K562 (cell line): ENCODE data around the gene OR6S1. TPM values are rescaled to one million over a fixed set of nuclear protein-coding genes. Genes with fewer than 3 reads are reported as not detected.
A peak's percentile ranks its signal among the peaks of the same experiment; 100 is the strongest.

Experiments
- BDP1 ChIP-seq: IDR thresholded peaks from 3 replicates; pipeline ENCODE4 v1.6.1; 2011; ENCODE audit not compliant: insufficient read length, insufficient read depth
- BRD9 ChIP-seq: fragments of 450-650 bp; IDR thresholded peaks from 2 replicates; pipeline ENCODE4 v1.6.1; 2018; ENCODE audit warnings: low read depth; ENCODE audit not compliant: partially characterized antibody
- BRF1 ChIP-seq: IDR thresholded peaks from 3 replicates; pipeline ENCODE4 v1.6.1; 2011; ENCODE audit warnings: borderline replicate concordance, mild to moderate bottlenecking; ENCODE audit not compliant: insufficient read length; ENCODE audit errors: extremely low read depth
- CREB3L1 ChIP-seq: fragments of 450-650 bp; IDR thresholded peaks from 2 replicates; pipeline ENCODE4 v1.6.1; 2014; ENCODE audit warnings: low read depth, mild to moderate bottlenecking, moderate library complexity, borderline replicate concordance
- DEAF1 ChIP-seq: fragments of 450-650 bp; formaldehyde crosslinking; IDR thresholded peaks from 2 replicates; pipeline ENCODE4 v1.4.0; 2020; ENCODE audit warnings: mild to moderate bottlenecking, moderate library complexity
- ETS1 ChIP-seq: conservative IDR thresholded peaks from 2 replicates; pipeline ENCODE4 v1.6.1; 2011; ENCODE audit warnings: low read depth, mild to moderate bottlenecking, low read length; ENCODE audit not compliant: control insufficient read depth
- ETV1 ChIP-seq: fragments of 450-650 bp; conservative IDR thresholded peaks from 2 replicates; pipeline ENCODE4 v1.6.1; 2016; ENCODE audit warnings: missing genetic modification characterization, control low read depth, low read depth, missing compliant biosample characterization
- GTF3C2 ChIP-seq: IDR thresholded peaks from 3 replicates; pipeline ENCODE4 v1.6.1; 2011; ENCODE audit warnings: borderline replicate concordance, mild to moderate bottlenecking, moderate library complexity; ENCODE audit not compliant: insufficient read length; ENCODE audit errors: extremely low read depth
- JUND ChIP-seq, 2 experiments: IDR thresholded peaks; 2 replicates in 1 of 2; 3 replicates in 1 of 2; pipeline ENCODE4 v1.6.1; 2011; ENCODE audit warnings: borderline replicate concordance in 2 of 2, low read depth in 2 of 2, low read length in 2 of 2, improper control_type of control experiment in 1 of 2, missing biosample characterization in 1 of 2, missing genetic modification characterization in 1 of 2, missing genetic modification reagents in 1 of 2
- LCOR ChIP-seq: sonication (generic); formaldehyde crosslinking; IDR thresholded peaks from 2 replicates; pipeline ENCODE4 v1.8.0; 2022; ENCODE audit warnings: mild to moderate bottlenecking, missing genetic modification reagents
- MYC ChIP-seq, 2 experiments: fragments of 250-450 bp in 1 of 2; sonication (Bioruptor Pico) in 1 of 2; IDR thresholded peaks; 2 replicates each; pipeline versions ENCODE4 v1.5.1 to v1.6.1; 2012 to 2021; ENCODE audit warnings: low read depth in 2 of 2, borderline replicate concordance in 1 of 2, improper control_type of control experiment in 1 of 2, low read length in 1 of 2, mild to moderate bottlenecking in 1 of 2, moderate library complexity in 1 of 2
- MYNN ChIP-seq, 2 experiments: sonication (generic); formaldehyde crosslinking in 1 of 2; IDR thresholded peaks; 2 replicates each; pipeline versions ENCODE4 v1.5.0 to v1.6.1; 2016 to 2020; ENCODE audit warnings: antibody characterized with exemption in 1 of 2, missing genetic modification reagents in 1 of 2
- NFIC ChIP-seq: fragments of 450-650 bp; IDR thresholded peaks from 2 replicates; pipeline ENCODE4 v1.6.1; 2017; ENCODE audit warnings: mild to moderate bottlenecking, inconsistent platforms
- NRF1 ChIP-seq, 2 experiments: fragments of 450-650 bp; IDR thresholded peaks in 1 of 2; conservative IDR thresholded peaks in 1 of 2; 2 replicates each; pipeline ENCODE4 v1.6.1; 2014; ENCODE audit warnings: mild to moderate bottlenecking in 2 of 2
- POLR2H ChIP-seq: IDR thresholded peaks from 2 replicates; pipeline ENCODE4 v1.6.1; 2016; ENCODE audit warnings: missing genetic modification characterization, low read depth, mild to moderate bottlenecking, control low read depth, missing compliant biosample characterization, moderate library complexity
- ZNF311 ChIP-seq: fragments of 250-450 bp; sonication (Bioruptor Pico); IDR thresholded peaks from 2 replicates; pipeline ENCODE4 v1.4.0; 2020; ENCODE audit warnings: mild to moderate bottlenecking, moderate library complexity
- polyA plus RNA-seq, 8 experiments: library from polyadenylated mRNA; depleted of rRNA in 4 of 8; stranded (reverse) in 5 of 8; unstranded in 3 of 8; fragments of >200 nt; fragmentation: Nextera tagmentation in 2 of 8; fragmentation: Illumina TruSeq in 1 of 8; extraction: Ambion mirVana in 2 of 8; extraction: Trizol in 1 of 8; gene quantifications; 2 replicates each; pipeline versions ENCODE4 v1.2.1 to v1.2.3, GENCODE V29; 2011 to 2014; ENCODE audit warnings: inconsistent platforms in 1 of 8, missing spikeins in 1 of 8
- total RNA-seq, 7 experiments: library from RNA; depleted of rRNA in 6 of 7; stranded (reverse); fragments of >200 nt in 6 of 7; fragmentation: Illumina TruSeq in 2 of 7; extraction: Trizol in 2 of 7; gene quantifications; 2 replicates each; pipeline versions ENCODE4 v1.2.1 to v1.2.3, GENCODE V29; 2011 to 2021; ENCODE audit warnings: low replicate concordance in 1 of 7

The OR6S1 gene
- total and polyA plus RNA-seq, 9 of the 15 experiments (the other 6 are each of a cell fraction or from before 2014, with no cell fraction given) = not detected

GRCh38 chr14:20662968-20663732 is 21.7 kb upstream of the OR6S1 start (continued):
- TF ChIP-seq GTF3C2 (peak; percentile 93), LCOR (CRISPR knock-in tag) (peak; percentile 54; the same call in 1 of the 2 replicates), NRF1 (conservative IDR thresholded peaks at IDR 0.05 in 1 of 2, IDR thresholded peaks at IDR 0.05 in 1 of 2) (peak; percentile 82 to 84), BRD9 (peak; percentile 48), ETV1 (tag) (0 out of 2 replicates have a peak, but pooled peaks have one; percentile 32), DEAF1 (0 out of 2 replicates have a peak, but pooled peaks have one; percentile 10), MYC (IDR thresholded peaks at IDR 0.05; ENCODE audit: low read depth, low read length) (peak; percentile 53; the same call in 1 of the 2 replicates), MYC (CRISPR knock-in tag; IDR thresholded peaks at IDR 0.05; ENCODE audit: borderline replicate concordance, low read depth) (no peak), NFIC (peak; percentile 58), BRF1 (peak; percentile 26), ZNF311 (CRISPR knock-in tag) (no peak), ETS1 (peak; percentile 86), POLR2H (peak; percentile 98), BDP1 (peak; percentile 50), JUND (IDR thresholded peaks at IDR 0.05; ENCODE audit: borderline replicate concordance, low read depth, low read length) (peak; percentile 22; the same call in 1 of the 2 replicates), JUND (tag; IDR thresholded peaks at IDR 0.05; ENCODE audit: borderline replicate concordance, low read depth, low read length) (0 out of 3 replicates have a peak, but pooled peaks have one; percentile 14), MYNN (IDR thresholded peaks at IDR 0.05) (peak; percentile 47; the same call in 1 of the 2 replicates), MYNN (CRISPR knock-in tag; IDR thresholded peaks at IDR 0.05) (no peak), CREB3L1 (no peak)
